ENCODE results near the gene DARS1. TPM values are rescaled to one million over a fixed set of nuclear protein-coding genes. Genes with fewer than 3 reads are reported as not detected.

Gene DARS1
- total and polyA plus RNA-seq, 9 donors = 55.2 to 79.5 (median 69.7) TPM

DNA sequence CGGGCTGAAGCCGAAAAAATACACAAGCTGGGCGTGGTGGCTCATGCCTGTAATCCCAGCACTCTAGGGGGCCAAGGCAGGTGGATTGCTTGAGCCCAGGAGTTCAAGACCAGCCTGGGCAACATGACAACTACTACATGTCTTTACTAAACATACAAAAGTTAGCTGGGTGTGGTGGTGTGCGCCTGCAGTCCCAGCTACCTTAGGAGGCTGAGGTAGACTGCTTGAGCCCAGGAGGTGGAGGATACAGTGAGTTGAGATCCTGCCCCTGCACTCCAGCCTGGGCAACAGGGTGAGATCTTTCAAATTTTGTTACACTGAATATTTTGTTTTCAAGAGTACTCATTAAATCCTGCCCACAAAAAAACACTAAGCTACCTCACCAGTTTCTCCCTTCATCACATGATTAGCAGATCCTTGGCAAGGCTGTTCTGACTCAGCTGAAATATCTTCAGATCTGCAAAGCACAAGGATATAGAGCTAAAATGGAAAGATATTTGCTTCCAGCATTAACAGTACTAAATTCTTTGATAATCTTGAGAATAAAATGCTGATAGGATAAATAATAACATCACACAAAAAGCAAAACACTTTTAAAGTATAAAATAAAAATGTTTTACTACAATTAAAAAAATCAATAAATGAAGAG lies 81.0 kb downstream of the DARS1 start:
- WGBS, 3 donors = 96 to 97% (median 96%) methylated on average over 4 of the region's 4 CpGs
- TF ChIP-seq EP300 (IDR thresholded peaks at IDR 0.05) (no peak), POLR2A (IDR thresholded peaks at IDR 0.05) (no peak)
- TF ChIP-seq, protein P1, sequence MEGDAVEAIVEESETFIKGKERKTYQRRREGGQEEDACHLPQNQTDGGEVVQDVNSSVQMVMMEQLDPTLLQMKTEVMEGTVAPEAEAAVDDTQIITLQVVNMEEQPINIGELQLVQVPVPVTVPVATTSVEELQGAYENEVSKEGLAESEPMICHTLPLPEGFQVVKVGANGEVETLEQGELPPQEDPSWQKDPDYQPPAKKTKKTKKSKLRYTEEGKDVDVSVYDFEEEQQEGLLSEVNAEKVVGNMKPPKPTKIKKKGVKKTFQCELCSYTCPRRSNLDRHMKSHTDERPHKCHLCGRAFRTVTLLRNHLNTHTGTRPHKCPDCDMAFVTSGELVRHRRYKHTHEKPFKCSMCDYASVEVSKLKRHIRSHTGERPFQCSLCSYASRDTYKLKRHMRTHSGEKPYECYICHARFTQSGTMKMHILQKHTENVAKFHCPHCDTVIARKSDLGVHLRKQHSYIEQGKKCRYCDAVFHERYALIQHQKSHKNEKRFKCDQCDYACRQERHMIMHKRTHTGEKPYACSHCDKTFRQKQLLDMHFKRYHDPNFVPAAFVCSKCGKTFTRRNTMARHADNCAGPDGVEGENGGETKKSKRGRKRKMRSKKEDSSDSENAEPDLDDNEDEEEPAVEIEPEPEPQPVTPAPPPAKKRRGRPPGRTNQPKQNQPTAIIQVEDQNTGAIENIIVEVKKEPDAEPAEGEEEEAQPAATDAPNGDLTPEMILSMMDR (IDR thresholded peaks at IDR 0.05) = no peak
- Histone ChIP-seq H3K9me3 (no peaks in the 10 kb centered on the region), H3K4me3 (no peak overlapping the region), H3K27me3 (no peaks in the 10 kb centered on the region), H3K36me3 (no peaks in the 10 kb centered on the region), H3K27ac (no peak overlapping the region), H3K4me1 (ENCODE audit: insufficient read depth) (no peaks in the 10 kb centered on the region)
- intact Hi-C loops (cut with DNase I) = no loop called here
- no peak for DNase-seq

DNA sequence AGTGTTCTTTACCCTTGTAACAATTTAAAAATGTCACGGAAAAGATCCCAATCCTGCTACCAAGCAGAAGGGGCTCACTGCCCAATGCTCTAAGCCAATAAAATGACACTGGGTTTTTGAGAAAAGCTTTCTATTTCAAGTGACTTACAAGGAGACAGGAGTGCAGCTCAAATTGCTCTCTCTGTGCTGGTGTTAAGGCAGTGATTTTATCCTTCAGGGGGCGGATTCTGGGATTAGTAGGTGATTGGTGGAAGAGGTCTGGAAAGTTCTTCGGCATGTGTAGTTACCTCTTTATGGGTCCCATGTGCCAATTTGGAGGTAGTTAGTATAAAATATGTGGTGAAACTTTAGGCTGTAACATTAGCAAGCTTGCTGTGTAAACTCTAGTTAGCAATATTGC lies 81.8 kb downstream of the DARS1 start:
- no peak overlapping the region for H3K4me3 ChIP-seq
- H3K27me3 ChIP-seq = no peaks in the 10 kb centered on the region
- TF ChIP-seq EP300 (IDR thresholded peaks at IDR 0.05) (no peak), POLR2A (IDR thresholded peaks at IDR 0.05) (no peak)
- TF ChIP-seq, protein P1 (IDR thresholded peaks at IDR 0.05) = no peak
- WGBS, 3 donors = 75 to 81% (median 78%) methylated on average over 3 of the region's 3 CpGs
- no peak overlapping the region for H3K27ac ChIP-seq
- H3K4me1 ChIP-seq (ENCODE audit: insufficient read depth) = no peaks in the 10 kb centered on the region
- no peaks in the 10 kb centered on the region for H3K9me3 ChIP-seq
- H3K36me3 ChIP-seq = no peaks in the 10 kb centered on the region
- intact Hi-C loops (cut with DNase I) = no loop called here
- DNase-seq = no peak

- H3K27me3 ChIP-seq = no peaks in the 10 kb centered on the region
- H3K36me3 ChIP-seq = no peaks in the 10 kb centered on the region
- no peaks in the 10 kb centered on the region for H3K9me3 ChIP-seq
- intact Hi-C loops (cut with DNase I) = no loop called here
- no peak for DNase-seq
- H3K4me1 ChIP-seq (ENCODE audit: insufficient read depth) = no peaks in the 10 kb centered on the region
- WGBS, 3 donors = 72 to 78% (median 74%) methylated on average over 4 of the region's 4 CpGs
- TF ChIP-seq POLR2A (IDR thresholded peaks at IDR 0.05) (no peak), EP300 (IDR thresholded peaks at IDR 0.05) (no peak)
- TF ChIP-seq, protein P1 (IDR thresholded peaks at IDR 0.05) = no peak
- no peak overlapping the region for H3K4me3 ChIP-seq
- no peak overlapping the region for H3K27ac ChIP-seq
These were observed 85.9 kb downstream of the DARS1 start for GRCh38 chr2:135899567-135899966.

- Histone ChIP-seq H3K4me1 (ENCODE audit: insufficient read depth) (no peaks in the 10 kb centered on the region), H3K4me3 (no peak overlapping the region), H3K9me3 (no peaks in the 10 kb centered on the region), H3K27me3 (no peaks in the 10 kb centered on the region), H3K36me3 (no peaks in the 10 kb centered on the region), H3K27ac (no peak overlapping the region)
- 91 to 100% (median 95%) methylated on average over 3 of the region's 3 CpGs for WGBS, 3 donors
- TF ChIP-seq POLR2A (IDR thresholded peaks at IDR 0.05) (no peak), EP300 (IDR thresholded peaks at IDR 0.05) (no peak)
- TF ChIP-seq, protein P1 (IDR thresholded peaks at IDR 0.05) = no peak
- intact Hi-C loops (cut with DNase I) = no loop called here
- DNase-seq = no peak
These were observed 87.1 kb downstream of the DARS1 start for GRCh38 chr2:135898234-135898786.
